H1 (cell line): ENCODE data around the gene CCDC137. TPM values are rescaled to one million over a fixed set of nuclear protein-coding genes. Genes with fewer than 3 reads are reported as not detected.

Experiments used
- CTCF ChIA-PET: fragments of 300-600 bp; sonication (Branson Sonifier 250); formaldehyde crosslinking; loops from one replicate; lab custom pipeline; 2021; ENCODE audit not compliant: partially characterized antibody; lab: Charles Lee
- POLR2A ChIA-PET: fragments of 300-600 bp; sonication (Branson Sonifier 250); formaldehyde crosslinking; loops from one replicate; lab custom pipeline; 2021; ENCODE audit warnings: inconsistent platforms; ENCODE audit not compliant: partially characterized antibody; lab: Charles Lee
- DNase-seq, 2 experiments: peaks; one replicate each; pipeline versions ENCODE4 v3.0.0 to v3.0.0-alpha.2; 2010 to 2022; ENCODE audit warnings: low spot score in 2 of 2, low read depth in 1 of 2, mixed read lengths in 1 of 2
- FAIRE-seq: peaks from 2 replicates; lab custom pipeline; 2011; peaks lifted over from hg19 to GRCh38; lab: Jason Lieb, UNC
- H2AFZ ChIP-seq: 2 replicates; pipeline ENCODE4 v1.8.1; 2012; ENCODE audit warnings: low read length, inconsistent platforms
- H2AK5ac ChIP-seq: 2 replicates; pipeline ENCODE4 v1.6.1; 2013; ENCODE audit warnings: low read depth, low read length
- H2BK120ac ChIP-seq: replicated peaks from 2 replicates; pipeline ENCODE3; 2013; ENCODE audit warnings: low read depth, low read length, inconsistent platforms
- H2BK12ac ChIP-seq: 2 replicates; pipeline ENCODE4 v1.6.1; 2013; ENCODE audit warnings: low read depth, low read length
- H2BK15ac ChIP-seq: 2 replicates; pipeline ENCODE4 v1.6.1; 2013; ENCODE audit warnings: low read length
- H2BK20ac ChIP-seq: 2 replicates; pipeline ENCODE4 v1.6.1; 2013; ENCODE audit warnings: low read length
- H2BK5ac ChIP-seq: 2 replicates; pipeline ENCODE4 v1.6.1; 2013; ENCODE audit warnings: low read depth, low read length
- H3K14ac ChIP-seq: 2 replicates; pipeline ENCODE4 v1.6.1; 2013; ENCODE audit warnings: inconsistent platforms; ENCODE audit not compliant: insufficient read length
- H3K18ac ChIP-seq: 2 replicates; pipeline ENCODE4 v1.6.1; 2013; ENCODE audit warnings: low read length; ENCODE audit errors: extremely low read depth
- H3K23ac ChIP-seq: 2 replicates; pipeline ENCODE4 v1.6.1; 2013; ENCODE audit warnings: inconsistent platforms; ENCODE audit not compliant: insufficient read length
- H3K23me2 ChIP-seq: 2 replicates; pipeline ENCODE4 v1.6.1; 2013; ENCODE audit warnings: low read depth, low read length
- H3K27ac ChIP-seq: 2 replicates; pipeline ENCODE4 v1.6.1; 2011; ENCODE audit warnings: low read depth, low read length, inconsistent platforms
- H3K27me3 ChIP-seq, 4 experiments: replicated peaks in 1 of 4; 1 replicate in 1 of 4; 2 replicates in 3 of 4; pipeline versions ENCODE4 v1.6.1 to v1.8.1; 2011 to 2013; ENCODE audit warnings: low read length in 3 of 4, mild to moderate bottlenecking in 3 of 4, inconsistent platforms in 2 of 4, mixed read lengths in 2 of 4, moderate library complexity in 1 of 4; ENCODE audit not compliant: control insufficient read depth in 3 of 4, insufficient read depth in 3 of 4; ENCODE audit errors: extremely low read depth in 1 of 4
- H3K36me3 ChIP-seq, 4 experiments: 2 replicates each; pipeline versions ENCODE4 v1.6.1 to v1.8.1; 2011 to 2013; ENCODE audit warnings: mild to moderate bottlenecking in 4 of 4, low read length in 3 of 4, moderate library complexity in 2 of 4, control low read depth in 1 of 4, inconsistent platforms in 1 of 4; ENCODE audit not compliant: insufficient read depth in 4 of 4, control insufficient read depth in 2 of 4
- H3K4ac ChIP-seq: replicated peaks from 2 replicates; pipeline ENCODE3; 2013; ENCODE audit warnings: low read length, low read depth, mixed read lengths, inconsistent platforms; ENCODE audit not compliant: insufficient read length
- H3K4me1 ChIP-seq, 4 experiments: replicated peaks in 1 of 4; 1 replicate in 1 of 4; 2 replicates in 3 of 4; pipeline versions ENCODE4 v1.6.1 to v1.8.1; 2011 to 2013; ENCODE audit warnings: low read length in 3 of 4, inconsistent platforms in 2 of 4, mixed read lengths in 1 of 4; ENCODE audit not compliant: insufficient read depth in 4 of 4, control insufficient read depth in 3 of 4
- H3K4me2 ChIP-seq, 2 experiments: 2 replicates each; pipeline versions ENCODE4 v1.6.1 to v1.8.1; 2011 to 2013; ENCODE audit warnings: low read depth in 2 of 2, low read length in 2 of 2, control low read depth in 1 of 2, inconsistent platforms in 1 of 2, mild to moderate bottlenecking in 1 of 2; ENCODE audit not compliant: insufficient read depth in 1 of 2
- H3K4me3 ChIP-seq, 4 experiments: fragments of 200-600, 300-600 bp in 1 of 4; sonication (generic), shearing (Covaris generic), sonication (Bioruptor Twin) in 1 of 4; 2 replicates each; pipeline versions ENCODE4 v1.5.1 to v1.8.1; 2011 to 2016; ENCODE audit warnings: low read length in 4 of 4, low read depth in 3 of 4, control low read depth in 2 of 4, inconsistent platforms in 2 of 4, mild to moderate bottlenecking in 2 of 4, mixed read lengths in 1 of 4, moderate library complexity in 1 of 4; ENCODE audit not compliant: insufficient read depth in 2 of 4; ENCODE audit errors: extremely low read depth in 1 of 4
- H3K56ac ChIP-seq: replicated peaks from 2 replicates; pipeline ENCODE3; 2013; ENCODE audit warnings: low read depth, mild to moderate bottlenecking, mixed read lengths, low read length, inconsistent platforms; ENCODE audit not compliant: insufficient read length
- H3K79me1 ChIP-seq: 2 replicates; pipeline ENCODE4 v1.6.1; 2013; ENCODE audit warnings: low read depth, low read length, control low read depth
- H3K79me2 ChIP-seq, 2 experiments: 2 replicates each; pipeline versions ENCODE4 v1.6.1 to v1.8.1; 2012 to 2013; ENCODE audit warnings: low read length in 2 of 2, mild to moderate bottlenecking in 2 of 2, inconsistent platforms in 1 of 2; ENCODE audit not compliant: insufficient read depth in 2 of 2, control insufficient read depth in 1 of 2
- H3K9ac ChIP-seq, 4 experiments: replicated peaks in 1 of 4; 1 replicate in 1 of 4; 2 replicates in 3 of 4; pipeline versions ENCODE4 v1.6.1 to v1.8.1; 2011 to 2013; ENCODE audit warnings: low read depth in 3 of 4, low read length in 3 of 4, control low read depth in 2 of 4, mild to moderate bottlenecking in 2 of 4, moderate library complexity in 2 of 4, inconsistent platforms in 1 of 4; ENCODE audit errors: extremely low read depth in 1 of 4
- H3K9me3 ChIP-seq, 2 experiments: 2 replicates each; pipeline versions ENCODE4 v1.6.1 to v1.8.1; 2012 to 2013; ENCODE audit warnings: mild to moderate bottlenecking in 2 of 2, moderate library complexity in 2 of 2, control low read depth in 1 of 2, inconsistent platforms in 1 of 2, low read depth in 1 of 2, low read length in 1 of 2, mixed read lengths in 1 of 2; ENCODE audit not compliant: insufficient read depth in 2 of 2
- H4K20me1 ChIP-seq, 2 experiments: replicated peaks in 1 of 2; 2 replicates each; pipeline versions ENCODE3 to v1.8.1; 2011 to 2013; ENCODE audit warnings: inconsistent platforms in 2 of 2, low read length in 2 of 2, mild to moderate bottlenecking in 1 of 2; ENCODE audit not compliant: insufficient read depth in 2 of 2, control insufficient read depth in 1 of 2
- H4K5ac ChIP-seq: 2 replicates; pipeline ENCODE4 v1.6.1; 2013; ENCODE audit warnings: low read length, low read depth, mixed read lengths, inconsistent platforms; ENCODE audit not compliant: insufficient read length
- H4K8ac ChIP-seq: 2 replicates; pipeline ENCODE4 v1.8.0; 2013; ENCODE audit warnings: mild to moderate bottlenecking, moderate library complexity, low read length, inconsistent platforms; ENCODE audit not compliant: insufficient read depth; ENCODE audit errors: extremely low read depth
- H4K91ac ChIP-seq: replicated peaks from 2 replicates; pipeline ENCODE3; 2013; ENCODE audit warnings: low read length, mixed read lengths, inconsistent platforms; ENCODE audit not compliant: insufficient read length
- CEBPB ChIP-seq: IDR thresholded peaks from 2 replicates; pipeline ENCODE4 v1.6.1; 2012; ENCODE audit warnings: low read depth, low read length
- CTBP2 ChIP-seq: IDR thresholded peaks from 2 replicates; pipeline ENCODE4 v1.7.0; 2011; ENCODE audit warnings: borderline replicate concordance, mild to moderate bottlenecking, moderate library complexity, mixed read lengths, low read length; ENCODE audit not compliant: insufficient read depth, insufficient read length
- GABPA ChIP-seq: IDR thresholded peaks from 2 replicates; pipeline ENCODE4 v1.6.1; 2011; ENCODE audit warnings: mild to moderate bottlenecking, low read length, moderate library complexity, borderline replicate concordance; ENCODE audit not compliant: insufficient read depth
- GTF2F1 ChIP-seq: IDR thresholded peaks from 2 replicates; pipeline ENCODE4 v1.6.1; 2012; ENCODE audit warnings: low read depth, low read length, improper control_type of control experiment, borderline replicate concordance
- HDAC6 ChIP-seq: IDR thresholded peaks from one replicate; pipeline ENCODE4 v1.7.1; 2012; ENCODE audit warnings: low read depth, mild to moderate bottlenecking, inconsistent platforms, low read length, moderate library complexity
- JUN ChIP-seq: IDR thresholded peaks from 2 replicates; pipeline ENCODE4 v1.6.1; 2011; ENCODE audit warnings: low read depth, mild to moderate bottlenecking, improper control_type of control experiment, low read length
- KDM5A ChIP-seq: fragments of 200-600 bp; IDR thresholded peaks from 2 replicates; pipeline ENCODE4 v1.7.1; 2012; ENCODE audit warnings: mild to moderate bottlenecking, low read length, inconsistent platforms, mixed read lengths
- NANOG ChIP-seq: IDR thresholded peaks from 2 replicates; pipeline ENCODE4 v1.6.1; 2011; ENCODE audit warnings: low read length, low read depth, mild to moderate bottlenecking, inconsistent platforms; ENCODE audit not compliant: insufficient read depth, poor library complexity, severe bottlenecking
- NRF1 ChIP-seq: IDR thresholded peaks from 2 replicates; pipeline ENCODE4 v1.6.1; 2011; ENCODE audit warnings: mild to moderate bottlenecking, low read depth, low read length, improper control_type of control experiment
- TAF1 ChIP-seq: IDR thresholded peaks from 2 replicates; pipeline ENCODE4 v1.6.1; 2011; ENCODE audit warnings: mild to moderate bottlenecking, low read depth, low read length
- TBP ChIP-seq: IDR thresholded peaks from 2 replicates; pipeline ENCODE4 v1.6.1; 2011; ENCODE audit warnings: low read depth, low read length, improper control_type of control experiment
- WGBS, 2 experiments: shearing (Covaris generic) in 1 of 2; methylation state at CpG; one replicate each; pipeline versions ENCODE4 v1.1.6 to v1.1.7; 2013 to 2015; ENCODE audit warnings: low lambda C conversion rate in 2 of 2, mixed read lengths in 2 of 2, inconsistent platforms in 1 of 2, low coverage in 1 of 2, missing lambda C conversion rate in 1 of 2; ENCODE audit not compliant: insufficient replicate concordance in 2 of 2, insufficient coverage in 1 of 2, insufficient read length in 1 of 2; ENCODE audit errors: extremely low coverage in 1 of 2, missing lambda C conversion rate in 1 of 2; 5-methylcytosine and 5-hydroxymethylcytosine counted together
- polyA plus RNA-seq, 7 experiments: library from polyadenylated mRNA; depleted of rRNA in 3 of 7; stranded (reverse) in 5 of 7; unstranded in 2 of 7; fragments of >200 nt in 5 of 7; fragments of 200-250 nt in 2 of 7; gene quantifications; 1 replicate in 5 of 7; 2 replicates in 1 of 7; 4 replicates in 1 of 7; pipeline versions ENCODE4 v1.2.1 to v1.2.3, GENCODE V29; 2011 to 2013; ENCODE audit warnings: missing spikeins in 2 of 7, mixed read lengths in 2 of 7
- total RNA-seq: library from RNA; stranded (reverse); fragmentation: NEBNext Ultra II Directional; extraction: Animal tissue kit (Norgen Biotek cat#: 25700); gene quantifications from 2 replicates; pipeline ENCODE4 v1.2.1, GENCODE V29; 2021
- TF ChIP-seq, protein P1 (sequence below): IDR thresholded peaks from 2 replicates; pipeline ENCODE4 v1.6.1; 2012; ENCODE audit warnings: low read length, inconsistent platforms

CCDC137 gene
- total and polyA plus RNA-seq, 2 of the 8 experiments (the other 6 are each of a cell fraction or from before 2014, with no cell fraction given), result 17.6 to 38.6 TPM

DNA sequence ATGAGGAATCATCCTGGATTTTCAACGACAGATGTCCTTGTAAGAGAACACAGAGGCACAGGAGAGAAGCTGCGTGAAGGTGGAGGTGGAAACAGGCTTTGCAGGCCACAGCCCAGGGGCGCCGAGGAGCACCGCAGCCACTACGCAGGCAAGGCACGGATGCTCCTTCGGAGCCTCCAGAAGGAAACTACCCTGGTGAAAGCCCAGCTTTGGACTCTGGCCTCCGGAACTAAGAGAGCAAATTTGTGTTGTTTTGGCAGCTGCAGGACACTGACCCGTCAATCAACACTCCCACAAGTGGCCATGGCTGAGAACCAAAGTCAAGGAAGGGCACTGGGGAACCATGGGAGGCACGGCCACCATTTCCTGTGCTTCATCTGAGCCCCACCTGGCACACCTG is 13.6 kb downstream of the CCDC137 start:
- Histone ChIP-seq H3K14ac (no peak overlapping the region), H4K20me1 (peaks cover 0 to 20% of the 10 kb centered on the region in 2 experiments), H4K8ac (no peak overlapping the region), H3K4me2 (no peak overlapping the region), H3K27me3 (no peaks in the 10 kb centered on the region; a peak in 1 of 7 replicates), H3K4me3 (no peak overlapping the region), H2BK12ac (no peak overlapping the region), H3K36me3 (peaks cover 0 to 3% (median 0%) of the 10 kb centered on the region in 4 experiments; a peak in 1 of 8 replicates), H3K79me2 (peaks cover 4 to 28% of the 10 kb centered on the region in 2 experiments; a peak in 3 of 4 replicates), H3K23ac (no peak overlapping the region), H3K18ac (no peak overlapping the region), H2AK5ac (no peak overlapping the region), H4K5ac (no peak overlapping the region), H3K79me1 (peaks cover 12% of the 10 kb centered on the region), H3K9me3 (no peaks in the 10 kb centered on the region), H2BK120ac (no peak overlapping the region), H4K91ac (no peak overlapping the region), H3K56ac (no peak overlapping the region), H2BK20ac (no peak overlapping the region), H3K27ac (no peak overlapping the region), H2BK15ac (no peak overlapping the region), H2AFZ (no peak overlapping the region), H3K23me2 (peaks cover 12% of the 10 kb centered on the region), H3K9ac (no peak overlapping the region), H3K4ac (no peak overlapping the region), H3K4me1 (peaks cover under 1 to 14% (median 7%) of the 10 kb centered on the region in 4 experiments; a peak in 6 of 7 replicates), H2BK5ac (no peak overlapping the region)
- CTCF ChIA-PET, result interaction anchor here (0.7 to 2.0 kb wide), 4 partner anchors 12 to 50 kb away, joined by 3 to 10 read pairs (median 4); no protein-coding TSS in a partner anchor
- WGBS, 2 experiments, result 91% methylated on average over 11 of the region's 11 CpGs; no CpG with 5 or more reads in 1 of the 2 experiments
- DNase-seq (no peak), FAIRE-seq (no peak)
- POLR2A ChIA-PET, result interaction anchor here (1.1 to 28.4 kb wide), 6 partner anchors 11 to 162 kb away, joined by 3 to 436 read pairs (median 10); partner anchors contain the start of genes CCDC137, MRPL12, OXLD1 and SLC25A10
- TF ChIP-seq NRF1 (no peak), HDAC6 (no peak), NANOG (no peak), TBP (no peak), JUN (no peak), TAF1 (no peak), CEBPB (no peak), KDM5A (no peak), CTBP2 (no peak), GABPA (no peak), GTF2F1 (no peak)
- TF ChIP-seq, protein P1, sequence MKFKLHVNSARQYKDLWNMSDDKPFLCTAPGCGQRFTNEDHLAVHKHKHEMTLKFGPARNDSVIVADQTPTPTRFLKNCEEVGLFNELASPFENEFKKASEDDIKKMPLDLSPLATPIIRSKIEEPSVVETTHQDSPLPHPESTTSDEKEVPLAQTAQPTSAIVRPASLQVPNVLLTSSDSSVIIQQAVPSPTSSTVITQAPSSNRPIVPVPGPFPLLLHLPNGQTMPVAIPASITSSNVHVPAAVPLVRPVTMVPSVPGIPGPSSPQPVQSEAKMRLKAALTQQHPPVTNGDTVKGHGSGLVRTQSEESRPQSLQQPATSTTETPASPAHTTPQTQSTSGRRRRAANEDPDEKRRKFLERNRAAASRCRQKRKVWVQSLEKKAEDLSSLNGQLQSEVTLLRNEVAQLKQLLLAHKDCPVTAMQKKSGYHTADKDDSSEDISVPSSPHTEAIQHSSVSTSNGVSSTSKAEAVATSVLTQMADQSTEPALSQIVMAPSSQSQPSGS, result no peak
